ENCODE data around the gene TMEM69. TPM values are rescaled to one million over a fixed set of nuclear protein-coding genes. Genes with fewer than 3 reads are reported as not detected.
A peak's percentile ranks its signal among the peaks of the same experiment; 100 is the strongest.
"Not testable (repeated sequence)": the region's sequence is repeated elsewhere in the genome, so short reads cannot be mapped to it uniquely, and the experiment has no call there.

TMEM69 gene
- polyA plus RNA-seq, 4 donors = 13.2 to 48.7 (median 19.5) TPM

DNA sequence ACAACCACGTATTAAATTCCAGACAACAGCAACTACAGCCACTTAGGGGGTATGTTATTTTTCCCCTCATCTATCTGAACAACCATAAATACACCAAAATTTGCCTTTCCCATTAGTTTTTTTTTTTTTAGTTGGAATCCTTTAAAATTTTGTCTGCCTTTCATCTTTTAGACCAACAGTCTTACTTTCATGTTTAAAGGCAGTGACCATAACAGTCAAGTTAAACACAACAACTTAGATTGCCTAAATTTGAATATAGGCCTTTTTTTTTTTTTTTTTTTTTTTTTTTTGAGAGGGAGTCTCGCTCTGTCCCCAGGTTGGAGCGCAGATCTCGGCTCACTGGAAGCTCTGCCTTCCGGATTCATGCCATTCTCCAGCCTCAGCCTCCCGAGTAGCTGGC is 5.0 kb upstream of the TMEM69 start:
- no peak overlapping the region for H3K27ac ChIP-seq (ENCODE audit: low read depth in 1 of 3, low read length in 2 of 3)
- peaks cover 0 to 6% (median 0%) of the 10 kb centered on the region in 3 donors for H3K36me3 ChIP-seq (ENCODE audit: control insufficient read depth in 3 of 3, insufficient read depth in 2 of 3, low read depth in 1 of 3, low read length in 3 of 3)
- peaks cover 4 to 16% (median 6%) of the 10 kb centered on the region in 3 donors for H3K4me1 ChIP-seq (ENCODE audit: control insufficient read depth in 3 of 3, insufficient read depth in 2 of 3, low read depth in 1 of 3, low read length in 2 of 3)
- 63 to 79% (median 75%) methylated on average over 6 of the region's 6 CpGs for WGBS, 3 donors
- FAIRE-seq (no peak), DNase-seq (no peak)
- H3K4me3 ChIP-seq (ENCODE audit: low read depth in 1 of 3, low read length in 3 of 3) = no peak overlapping the region
- no peaks in the 10 kb centered on the region for H3K27me3 ChIP-seq (ENCODE audit: control insufficient read depth in 3 of 3, insufficient read depth in 3 of 3, low read length in 3 of 3)
- H3K9me3 ChIP-seq (ENCODE audit: control insufficient read depth in 2 of 2, insufficient read depth in 1 of 2, low read depth in 1 of 2, low read length in 1 of 2) = no peaks in the 10 kb centered on the region

GRCh38 chr1:45684402-45684801 is 3.6 kb upstream of the TMEM69 start:
- Histone ChIP-seq H3K36me3 (ENCODE audit: control insufficient read depth in 3 of 3, insufficient read depth in 2 of 3, low read depth in 1 of 3, low read length in 3 of 3) (peaks cover 0 to 6% (median 0%) of the 10 kb centered on the region in 3 donors), H3K4me1 (ENCODE audit: control insufficient read depth in 3 of 3, insufficient read depth in 2 of 3, low read depth in 1 of 3, low read length in 2 of 3) (peaks cover 2 to 14% (median 4%) of the 10 kb centered on the region in 3 donors), H3K27me3 (ENCODE audit: control insufficient read depth in 3 of 3, insufficient read depth in 3 of 3, low read length in 3 of 3) (no peaks in the 10 kb centered on the region), H3K9me3 (ENCODE audit: control insufficient read depth in 2 of 2, insufficient read depth in 1 of 2, low read depth in 1 of 2, low read length in 1 of 2) (no peaks in the 10 kb centered on the region), H3K4me3 (ENCODE audit: low read depth in 1 of 3, low read length in 3 of 3) (peak overlapping the region in 2 of 3 donors; percentile 16 to 48), H3K27ac (ENCODE audit: low read depth in 1 of 3, low read length in 2 of 3) (peak overlapping the region in 1 of 3 donors; percentile 99)
- FAIRE-seq (no peak), DNase-seq (peak in 1 of 2 donors; percentile 14)
- 11 to 41% (median 13%) methylated on average over 2 of the region's 2 CpGs for WGBS, 3 donors

GRCh38 chr1:45685308-45686014 is 2.5 kb upstream of the TMEM69 start:
- Histone ChIP-seq H3K27ac (ENCODE audit: low read depth in 1 of 3, low read length in 2 of 3) (peak overlapping the region; percentile 85 to 99 (median 99)), H3K4me3 (ENCODE audit: low read depth in 1 of 3, low read length in 3 of 3) (peak overlapping the region; percentile 78 to 82 (median 78)), H3K4me1 (ENCODE audit: control insufficient read depth in 3 of 3, insufficient read depth in 2 of 3, low read depth in 1 of 3, low read length in 2 of 3) (peaks cover 0 to 10% (median 2%) of the 10 kb centered on the region in 3 donors), H3K9me3 (ENCODE audit: control insufficient read depth in 2 of 2, insufficient read depth in 1 of 2, low read depth in 1 of 2, low read length in 1 of 2) (no peaks in the 10 kb centered on the region), H3K36me3 (ENCODE audit: control insufficient read depth in 3 of 3, insufficient read depth in 2 of 3, low read depth in 1 of 3, low read length in 3 of 3) (peaks cover 0 to 11% (median 0%) of the 10 kb centered on the region in 3 donors), H3K27me3 (ENCODE audit: control insufficient read depth in 3 of 3, insufficient read depth in 3 of 3, low read length in 3 of 3) (no peaks in the 10 kb centered on the region)
- WGBS, 3 donors = 0 to 1% (median 0%) methylated on average over 13 of the region's 13 CpGs
- no peak for FAIRE-seq
- peak; percentile 65 to 66 for DNase-seq

GRCh38 chr1:45686015-45686287 is 2.0 kb upstream of the TMEM69 start:
- peak in 1 of 2 donors; percentile 71 for DNase-seq
- Histone ChIP-seq H3K27me3 (ENCODE audit: control insufficient read depth in 3 of 3, insufficient read depth in 3 of 3, low read length in 3 of 3) (no peaks in the 10 kb centered on the region), H3K36me3 (ENCODE audit: control insufficient read depth in 3 of 3, insufficient read depth in 2 of 3, low read depth in 1 of 3, low read length in 3 of 3) (peaks cover 0 to 11% (median 0%) of the 10 kb centered on the region in 3 donors), H3K9me3 (ENCODE audit: control insufficient read depth in 2 of 2, insufficient read depth in 1 of 2, low read depth in 1 of 2, low read length in 1 of 2) (no peaks in the 10 kb centered on the region), H3K27ac (ENCODE audit: low read depth in 1 of 3, low read length in 2 of 3) (peak overlapping the region; percentile 85 to 99 (median 99)), H3K4me1 (ENCODE audit: control insufficient read depth in 3 of 3, insufficient read depth in 2 of 3, low read depth in 1 of 3, low read length in 2 of 3) (peaks cover 0 to 7% (median 2%) of the 10 kb centered on the region in 3 donors), H3K4me3 (ENCODE audit: low read depth in 1 of 3, low read length in 3 of 3) (peak overlapping the region; percentile 78 to 82 (median 78))
- FAIRE-seq = no peak
- 0% methylated on average over 27 of the region's 27 CpGs for WGBS, 3 donors

DNA sequence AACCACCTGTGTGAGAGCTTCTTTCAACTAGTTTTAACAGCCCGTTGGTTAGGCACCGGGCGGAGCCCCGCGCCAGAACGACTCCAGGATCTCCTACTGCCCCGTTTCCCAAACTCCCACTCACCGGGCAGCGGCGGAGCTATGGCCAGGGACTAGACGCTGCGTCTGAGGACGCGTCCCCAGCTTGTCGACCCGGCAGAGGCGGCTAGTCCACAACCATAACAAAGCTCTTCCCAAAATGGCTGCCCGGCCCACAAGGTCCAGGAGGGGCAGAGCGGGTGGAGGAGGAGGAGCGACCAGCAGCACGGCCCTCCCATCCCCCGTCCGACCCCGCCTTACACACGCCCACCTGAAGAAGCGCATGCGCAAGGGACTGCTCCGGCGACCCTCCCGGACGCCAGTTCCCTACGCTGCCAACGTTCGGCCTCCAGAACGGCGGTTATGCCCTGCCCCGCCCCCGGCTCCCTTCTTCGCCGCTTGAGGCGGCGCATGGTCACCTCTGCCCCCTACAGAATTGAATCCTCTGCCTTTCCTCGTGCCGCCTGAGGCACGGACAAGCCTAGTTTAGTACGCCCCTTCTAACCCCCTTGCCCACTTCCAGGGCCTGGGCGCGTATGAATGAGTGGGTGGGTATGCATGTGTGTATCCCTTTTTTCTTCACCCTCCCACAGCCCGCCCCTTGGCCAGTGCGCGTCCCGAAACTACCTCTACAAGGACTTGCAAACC is 1.5 kb upstream of the TMEM69 start, which contains the start of gene GPBP1L1:
Gene GPBP1L1 (minus strand): TSS at position 246 of the 726 bp plus-strand sequence. CDS start 27,446 bp downstream, outside the sequence.
- Histone ChIP-seq H3K9me3 (ENCODE audit: control insufficient read depth in 2 of 2, insufficient read depth in 1 of 2, low read depth in 1 of 2, low read length in 1 of 2) (no peaks in the 10 kb centered on the region), H3K27ac (ENCODE audit: low read depth in 1 of 3, low read length in 2 of 3) (peak within 1 kb of the TSS; percentile 99 to 100 (median 99)), H3K36me3 (ENCODE audit: control insufficient read depth in 3 of 3, insufficient read depth in 2 of 3, low read depth in 1 of 3, low read length in 3 of 3) (peaks cover 0 to 16% (median 0%) of the 10 kb centered on the region in 3 donors), H3K4me3 (ENCODE audit: low read depth in 1 of 3, low read length in 3 of 3) (peak within 1 kb of the TSS; percentile 78 to 82 (median 78)), H3K4me1 (ENCODE audit: control insufficient read depth in 3 of 3, insufficient read depth in 2 of 3, low read depth in 1 of 3, low read length in 2 of 3) (peaks cover 0 to 7% (median 2%) of the 10 kb centered on the region in 3 donors), H3K27me3 (ENCODE audit: control insufficient read depth in 3 of 3, insufficient read depth in 3 of 3, low read length in 3 of 3) (no peaks in the 10 kb centered on the region)
- 0 to 1% (median 0%) methylated on average over 43 to 52 of the region's 52 CpGs for WGBS, 3 donors
- no peak for FAIRE-seq
- DNase-seq = peak; percentile 98

- Histone ChIP-seq H3K27me3 (ENCODE audit: control insufficient read depth in 3 of 3, insufficient read depth in 3 of 3, low read length in 3 of 3) (no peaks in the 10 kb centered on the region), H3K4me3 (ENCODE audit: low read depth in 1 of 3, low read length in 3 of 3) (peak overlapping the region; percentile 58 to 78 (median 78)), H3K36me3 (ENCODE audit: control insufficient read depth in 3 of 3, insufficient read depth in 2 of 3, low read depth in 1 of 3, low read length in 3 of 3) (peaks cover 0 to 19% (median 0%) of the 10 kb centered on the region in 3 donors), H3K27ac (ENCODE audit: low read depth in 1 of 3, low read length in 2 of 3) (peak overlapping the region; percentile 99 to 100 (median 99)), H3K9me3 (ENCODE audit: control insufficient read depth in 2 of 2, insufficient read depth in 1 of 2, low read depth in 1 of 2, low read length in 1 of 2) (no peaks in the 10 kb centered on the region), H3K4me1 (ENCODE audit: control insufficient read depth in 3 of 3, insufficient read depth in 2 of 3, low read depth in 1 of 3, low read length in 2 of 3) (peaks cover 0 to 7% (median 0%) of the 10 kb centered on the region in 3 donors)
- 0 to 1% (median 0%) methylated on average over 41 to 44 of the region's 44 CpGs for WGBS, 3 donors
- FAIRE-seq = no peak
- peak; percentile 99 to 100 for DNase-seq
Measured at GRCh38 chr1:45687014-45687753, 797 bp upstream of the TMEM69 start.

- H3K36me3 ChIP-seq (ENCODE audit: control insufficient read depth in 3 of 3, insufficient read depth in 2 of 3, low read depth in 1 of 3, low read length in 3 of 3) = peaks cover 3 to 48% (median 3%) of the 10 kb centered on the region in 3 donors
- 86 to 87% (median 87%) methylated on average over 8 of the region's 8 CpGs for WGBS, 3 donors
- DNase-seq; FAIRE-seq; H3K27ac ChIP-seq (ENCODE audit: low read depth in 1 of 3, low read length in 2 of 3); H3K9me3 ChIP-seq (ENCODE audit: control insufficient read depth in 2 of 2, insufficient read depth in 1 of 2, low read depth in 1 of 2, low read length in 1 of 2); H3K4me1 ChIP-seq (ENCODE audit: control insufficient read depth in 3 of 3, insufficient read depth in 2 of 3, low read depth in 1 of 3, low read length in 2 of 3); H3K4me3 ChIP-seq (ENCODE audit: low read depth in 1 of 3, low read length in 3 of 3); H3K27me3 ChIP-seq (ENCODE audit: control insufficient read depth in 3 of 3, insufficient read depth in 3 of 3, low read length in 3 of 3): not testable (repeated sequence)
Measured at GRCh38 chr1:45693811-45694210, 5.8 kb downstream of the TMEM69 start.

- Histone ChIP-seq H3K27ac (ENCODE audit: low read depth in 1 of 3, low read length in 2 of 3) (no peak overlapping the region), H3K36me3 (ENCODE audit: control insufficient read depth in 3 of 3, insufficient read depth in 2 of 3, low read depth in 1 of 3, low read length in 3 of 3) (peaks cover 3 to 48% (median 6%) of the 10 kb centered on the region in 3 donors), H3K4me1 (ENCODE audit: control insufficient read depth in 3 of 3, insufficient read depth in 2 of 3, low read depth in 1 of 3, low read length in 2 of 3) (no peaks in the 10 kb centered on the region), H3K4me3 (ENCODE audit: low read depth in 1 of 3, low read length in 3 of 3) (no peak overlapping the region), H3K9me3 (ENCODE audit: control insufficient read depth in 2 of 2, insufficient read depth in 1 of 2, low read depth in 1 of 2, low read length in 1 of 2) (no peaks in the 10 kb centered on the region), H3K27me3 (ENCODE audit: control insufficient read depth in 3 of 3, insufficient read depth in 3 of 3, low read length in 3 of 3) (no peaks in the 10 kb centered on the region)
- no peak for DNase-seq
- no peak for FAIRE-seq
- 89 to 97% (median 94%) methylated on average over 7 of the region's 7 CpGs for WGBS, 3 donors
Measured at GRCh38 chr1:45694823-45695222, 6.8 kb downstream of the TMEM69 start.
